ENCODE results near the gene TNFRSF18.

Gene TNFRSF18

GRCh38 chr1:1240822-1241587 lies 34.6 kb upstream of the TNFRSF18 start:
- no peak for DNase-seq (ENCODE audit: low spot score)

- peak; percentile 49 for DNase-seq (ENCODE audit: low spot score)
These were observed 33.9 kb upstream of the TNFRSF18 start for GRCh38 chr1:1240348-1240732.

GRCh38 chr1:1239614-1240347 lies 33.4 kb upstream of the TNFRSF18 start:
- DNase-seq (ENCODE audit: low spot score) = no peak

GRCh38 chr1:1239227-1239613 lies 32.8 kb upstream of the TNFRSF18 start:
- DNase-seq (ENCODE audit: low spot score) = no peak

GRCh38 chr1:1238702-1239178 lies 32.3 kb upstream of the TNFRSF18 start:
- peak; percentile 64 for DNase-seq (ENCODE audit: low spot score)

GRCh38 chr1:1237874-1238701 lies 31.7 kb upstream of the TNFRSF18 start:
- DNase-seq (ENCODE audit: low spot score) = peak; percentile 84

- DNase-seq (ENCODE audit: low spot score) = peak; percentile 59
These were observed 30.8 kb upstream of the TNFRSF18 start for GRCh38 chr1:1236945-1237873.

- DNase-seq (ENCODE audit: low spot score) = no peak
These were observed 29.9 kb upstream of the TNFRSF18 start for GRCh38 chr1:1236176-1236763.

GRCh38 chr1:1235016-1235744 lies 28.8 kb upstream of the TNFRSF18 start:
- no peak for DNase-seq (ENCODE audit: low spot score)

GRCh38 chr1:1234180-1234808 lies 27.9 kb upstream of the TNFRSF18 start:
- DNase-seq (ENCODE audit: low spot score) = no peak

GRCh38 chr1:1233567-1233892 lies 27.1 kb upstream of the TNFRSF18 start:
- no peak for DNase-seq (ENCODE audit: low spot score)

- no peak for DNase-seq (ENCODE audit: low spot score)
These were observed 26.6 kb upstream of the TNFRSF18 start for GRCh38 chr1:1232796-1233566.

- no peak for DNase-seq (ENCODE audit: low spot score)
These were observed 25.9 kb upstream of the TNFRSF18 start, which contains the start of gene B3GALT6 for GRCh38 chr1:1232208-1232795. TSS of gene B3GALT6 (plus strand) at chr1:1232237. CDS start at chr1:1232279, 42 bp downstream.

GRCh38 chr1:1231400-1232207 lies 25.2 kb upstream of the TNFRSF18 start, which contains the start of gene SDF4:
TSS of gene SDF4 (minus strand) at chr1:1232001. CDS start at chr1:1228772, 3,229 bp downstream.
- DNase-seq (ENCODE audit: low spot score) = peak; percentile 99

GRCh38 chr1:1230656-1231399 lies 24.4 kb upstream of the TNFRSF18 start:
- peak; percentile 93 for DNase-seq (ENCODE audit: low spot score)

- DNase-seq (ENCODE audit: low spot score) = no peak
These were observed 23.4 kb upstream of the TNFRSF18 start for GRCh38 chr1:1229770-1230169.
